Measurements from ENCODE around the gene SFI1. TPM values are rescaled to one million over a fixed set of nuclear protein-coding genes. Genes with fewer than 3 reads are reported as not detected.
"Not testable (repeated sequence)": the region's sequence is repeated elsewhere in the genome, so short reads cannot be mapped to it uniquely, and the experiment has no call there.

The SFI1 gene
- total RNA-seq, 4 donors from 2014 or later, result 9.4 to 21.1 (median 15.4) TPM

DNA sequence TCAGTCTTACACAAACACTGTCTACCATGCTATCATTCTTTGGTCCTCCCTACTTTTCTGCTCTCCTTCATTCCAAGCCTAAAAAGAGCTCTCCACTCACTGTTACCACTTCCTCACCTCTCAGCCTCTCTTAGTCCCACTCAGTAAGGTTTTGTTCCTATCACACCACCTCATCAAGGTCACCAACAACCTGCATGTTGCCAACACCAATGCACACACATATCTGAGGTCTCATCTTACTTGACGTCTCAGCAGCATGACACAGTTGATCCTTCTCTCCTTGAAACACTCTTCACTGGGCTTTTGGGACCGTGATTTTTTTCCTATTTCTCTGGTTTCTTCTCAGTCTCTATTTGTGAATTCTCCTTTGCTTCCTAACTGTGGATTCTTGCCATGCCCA lies 157.6 kb downstream of the SFI1 start:
- Histone ChIP-seq H3K4me3 (no peak overlapping the region), H3K36me3 (peaks cover 0 to 13% (median 13%) of the 10 kb centered on the region in 4 donors), H3K9me3 (no peaks in the 10 kb centered on the region), H3K27me3 (no peaks in the 10 kb centered on the region), H3K4me1 (peaks cover 0 to 11% (median 9%) of the 10 kb centered on the region in 4 donors), H3K27ac (replicated peaks in 1 of 4) (no peak overlapping the region)
- no peak for DNase-seq (ENCODE audit: extremely low spot score)
- TF ChIP-seq EP300 (IDR thresholded peaks at IDR 0.05), result no peak
- TF ChIP-seq, protein P1, sequence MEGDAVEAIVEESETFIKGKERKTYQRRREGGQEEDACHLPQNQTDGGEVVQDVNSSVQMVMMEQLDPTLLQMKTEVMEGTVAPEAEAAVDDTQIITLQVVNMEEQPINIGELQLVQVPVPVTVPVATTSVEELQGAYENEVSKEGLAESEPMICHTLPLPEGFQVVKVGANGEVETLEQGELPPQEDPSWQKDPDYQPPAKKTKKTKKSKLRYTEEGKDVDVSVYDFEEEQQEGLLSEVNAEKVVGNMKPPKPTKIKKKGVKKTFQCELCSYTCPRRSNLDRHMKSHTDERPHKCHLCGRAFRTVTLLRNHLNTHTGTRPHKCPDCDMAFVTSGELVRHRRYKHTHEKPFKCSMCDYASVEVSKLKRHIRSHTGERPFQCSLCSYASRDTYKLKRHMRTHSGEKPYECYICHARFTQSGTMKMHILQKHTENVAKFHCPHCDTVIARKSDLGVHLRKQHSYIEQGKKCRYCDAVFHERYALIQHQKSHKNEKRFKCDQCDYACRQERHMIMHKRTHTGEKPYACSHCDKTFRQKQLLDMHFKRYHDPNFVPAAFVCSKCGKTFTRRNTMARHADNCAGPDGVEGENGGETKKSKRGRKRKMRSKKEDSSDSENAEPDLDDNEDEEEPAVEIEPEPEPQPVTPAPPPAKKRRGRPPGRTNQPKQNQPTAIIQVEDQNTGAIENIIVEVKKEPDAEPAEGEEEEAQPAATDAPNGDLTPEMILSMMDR (IDR thresholded peaks at IDR 0.05), result no peak
- no peak for TF ChIP-seq POLR2AphosphoS5 (IDR thresholded peaks at IDR 0.05)
- no peak for TF ChIP-seq POLR2A (IDR thresholded peaks at IDR 0.05; ENCODE audit: low read depth)
- intact Hi-C loops (cut with DNase I), result no loop called here
- WGBS, result 97% methylated on average over 2 of the region's 2 CpGs

DNA sequence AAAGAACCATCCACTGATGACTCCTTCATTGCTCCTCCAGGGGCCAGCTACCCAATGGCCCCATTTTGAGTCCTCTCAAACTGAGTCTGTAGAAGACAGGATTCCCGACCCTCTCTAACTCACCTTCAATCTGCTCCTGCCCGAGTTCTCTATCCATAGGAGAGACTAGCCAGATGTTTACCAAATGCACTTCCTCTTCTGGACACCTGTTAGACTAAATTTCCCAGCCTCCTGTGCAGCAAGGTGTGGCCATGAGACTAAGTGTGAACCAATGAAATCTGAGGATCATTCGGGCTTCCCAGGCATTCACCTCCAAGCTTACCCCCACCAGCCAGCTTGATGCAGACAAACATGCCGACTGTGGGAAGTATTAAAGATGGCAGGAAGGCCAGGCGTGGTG lies 158.1 kb downstream of the SFI1 start:
- TF ChIP-seq, protein P1 (IDR thresholded peaks at IDR 0.05), result no peak
- no peak for TF ChIP-seq EP300 (IDR thresholded peaks at IDR 0.05)
- no peak for TF ChIP-seq POLR2AphosphoS5 (IDR thresholded peaks at IDR 0.05)
- TF ChIP-seq POLR2A (IDR thresholded peaks at IDR 0.05; ENCODE audit: low read depth), result no peak
- no peak for DNase-seq (ENCODE audit: extremely low spot score)
- 91% methylated on average over 5 of the region's 5 CpGs for WGBS
- Histone ChIP-seq H3K36me3 (peaks cover 0 to 9% (median 8%) of the 10 kb centered on the region in 4 donors), H3K4me1 (peaks cover 0 to 11% (median 9%) of the 10 kb centered on the region in 4 donors), H3K27me3 (no peaks in the 10 kb centered on the region), H3K4me3 (no peak overlapping the region), H3K9me3 (no peaks in the 10 kb centered on the region), H3K27ac (replicated peaks in 1 of 4) (no peak overlapping the region)
- intact Hi-C loops (cut with DNase I), result no loop called here

GRCh38 chr22:31659246-31659645 lies 162.9 kb downstream of the SFI1 start:
- Histone ChIP-seq H3K36me3 (no peaks in the 10 kb centered on the region), H3K27me3 (no peaks in the 10 kb centered on the region), H3K4me3 (no peak overlapping the region), H3K9me3 (no peaks in the 10 kb centered on the region), H3K4me1 (peaks cover 15 to 24% (median 21%) of the 10 kb centered on the region in 4 donors), H3K27ac (replicated peaks in 1 of 4) (no peak overlapping the region)
- TF ChIP-seq EP300 (IDR thresholded peaks at IDR 0.05), result no peak
- TF ChIP-seq, protein P1 (IDR thresholded peaks at IDR 0.05), result no peak
- no peak for TF ChIP-seq POLR2A (IDR thresholded peaks at IDR 0.05; ENCODE audit: low read depth)
- TF ChIP-seq POLR2AphosphoS5 (IDR thresholded peaks at IDR 0.05), result no peak
- intact Hi-C loops (cut with DNase I), result no loop called here
- 82% methylated on average over 7 of the region's 7 CpGs for WGBS
- no peak for DNase-seq (ENCODE audit: extremely low spot score)

- Histone ChIP-seq H3K27ac (replicated peaks in 1 of 4) (peak overlapping the region in 1 of 4 donors; percentile 73), H3K4me1 (peaks cover 15 to 24% (median 21%) of the 10 kb centered on the region in 4 donors), H3K4me3 (peak overlapping the region; percentile 83 to 95 (median 93))
- H3K9me3 ChIP-seq; DNase-seq (ENCODE audit: extremely low spot score); H3K27me3 ChIP-seq; H3K36me3 ChIP-seq: not testable (repeated sequence)
- WGBS, result 61% methylated on average over 10 of the region's 10 CpGs
- intact Hi-C loops (cut with DNase I), result loop anchor here (10.0 kb wide), 1 partner anchor 284 kb away; the partner anchor contains the start of gene YWHAH
These were observed 164.6 kb downstream of the SFI1 start for GRCh38 chr22:31660860-31661341.

GRCh38 chr22:31661851-31662667 lies 165.7 kb downstream of the SFI1 start, which contains the start of gene PISD:
Gene PISD (minus strand): TSS chr22:31662215. CDS start chr22:31662208, 7 bp downstream.
- H3K27me3 ChIP-seq, result no peaks in the 10 kb centered on the region
- no peaks in the 10 kb centered on the region for H3K9me3 ChIP-seq
- H3K36me3 ChIP-seq, result no peaks in the 10 kb centered on the region
- intact Hi-C loops (cut with DNase I), result loop anchor here (10.0 kb wide), 1 partner anchor 283 kb away; the partner anchor contains the start of gene YWHAH
- peak within 1 kb of the TSS; percentile 83 to 95 (median 93) for H3K4me3 ChIP-seq
- 1% methylated on average over 37 of the region's 52 CpGs for WGBS
- peak; percentile 98 for DNase-seq (ENCODE audit: extremely low spot score)
- TF ChIP-seq POLR2AphosphoS5 (IDR thresholded peaks at IDR 0.05), result peak; percentile 84 to 94
- no peak for TF ChIP-seq EP300 (IDR thresholded peaks at IDR 0.05)
- peaks cover 15 to 24% (median 21%) of the 10 kb centered on the region in 4 donors for H3K4me1 ChIP-seq
- peak within 1 kb of the TSS; percentile 72 to 80 (median 73) for H3K27ac ChIP-seq (replicated peaks in 1 of 4)
